NK-92 (cell line): Measurements from ENCODE around the gene TECRL.

Experiments used
- DNase-seq: peaks from one replicate; lab custom pipeline; 2025; ENCODE audit not compliant: unreplicated experiment; lab: John Stamatoyannopoulos, UW

Gene TECRL

GRCh38 chr4:64409300-64409699 is at the start of gene TECRL:
TECRL (minus strand) TSS chr4:64409450; CDS start chr4:64409351, 99 bp downstream.
- no peak for DNase-seq

GRCh38 chr4:64432674-64433073 is 23.4 kb upstream of the TECRL start:
- no peak for DNase-seq

GRCh38 chr4:64430933-64431332 is 21.7 kb upstream of the TECRL start:
- no peak for DNase-seq

- DNase-seq = no peak
These were observed 8.7 kb upstream of the TECRL start for GRCh38 chr4:64417974-64418373.

GRCh38 chr4:64407000-64407399 is 2.2 kb downstream of the TECRL start:
- no peak for DNase-seq

GRCh38 chr4:64405761-64406160 is 3.5 kb downstream of the TECRL start:
- no peak for DNase-seq

- DNase-seq = no peak
These were observed 6.6 kb downstream of the TECRL start for GRCh38 chr4:64402684-64403083.

- no peak for DNase-seq
These were observed 9.7 kb downstream of the TECRL start for GRCh38 chr4:64399313-64400109.

- DNase-seq = no peak
These were observed 14.8 kb downstream of the TECRL start for GRCh38 chr4:64394469-64394868.

GRCh38 chr4:64388252-64388651 is 21.0 kb downstream of the TECRL start:
- DNase-seq = no peak

GRCh38 chr4:64385220-64385619 is 24.0 kb downstream of the TECRL start:
- no peak for DNase-seq

- DNase-seq = no peak
These were observed 24.7 kb downstream of the TECRL start for GRCh38 chr4:64384237-64385203.

- no peak for DNase-seq
These were observed 40.5 kb downstream of the TECRL start for GRCh38 chr4:64368741-64369140.

GRCh38 chr4:64361399-64361740 is 47.9 kb downstream of the TECRL start:
- DNase-seq = no peak

GRCh38 chr4:64360664-64361398 is 48.4 kb downstream of the TECRL start:
- DNase-seq = no peak

- no peak for DNase-seq
These were observed 49.8 kb downstream of the TECRL start for GRCh38 chr4:64359489-64359888.

GRCh38 chr4:64353904-64354303 is 55.3 kb downstream of the TECRL start:
- no peak for DNase-seq

- no peak for DNase-seq
These were observed 67.5 kb downstream of the TECRL start for GRCh38 chr4:64341711-64342110.

GRCh38 chr4:64340218-64341110 is 68.8 kb downstream of the TECRL start:
- DNase-seq = no peak

- no peak for DNase-seq
These were observed 74.3 kb downstream of the TECRL start for GRCh38 chr4:64334964-64335363.
